GM19395 (cell line): ENCODE results near the gene CC2D1A.

Experiments used
- ATAC-seq: cut with Tn5 transposase; IDR thresholded peaks from one replicate; pipeline ENCODE4 v1.9.1; 2021; ENCODE audit warnings: mild to moderate bottlenecking, moderate library complexity; ENCODE audit not compliant: unreplicated experiment

Gene CC2D1A

GRCh38 chr19:13976446-13976845 is 70.4 kb downstream of the CC2D1A start:
- ATAC-seq, result no peak

GRCh38 chr19:13977803-13978202 is 71.8 kb downstream of the CC2D1A start:
- ATAC-seq, result no peak

- ATAC-seq, result no peak
Measured at GRCh38 chr19:13978351-13979243, 72.6 kb downstream of the CC2D1A start.

DNA sequence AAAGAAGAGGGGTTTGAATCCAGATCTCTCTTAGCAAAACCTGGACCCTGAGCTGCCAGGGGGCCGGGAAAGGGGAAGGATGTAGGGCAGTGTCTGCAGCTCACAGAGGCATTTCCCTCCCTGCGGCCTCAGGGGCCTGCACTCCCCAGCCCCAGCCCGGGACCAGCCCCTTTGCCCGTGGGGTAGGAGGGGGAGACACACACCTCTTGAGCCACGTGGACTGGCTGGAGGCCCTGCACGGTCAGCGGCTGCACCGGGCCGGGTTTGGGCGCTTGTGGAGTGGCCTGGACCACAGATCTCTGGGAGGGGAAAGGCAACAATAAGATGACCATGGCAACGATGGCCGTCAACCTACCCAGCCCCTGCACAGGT is 73.2 kb downstream of the CC2D1A start:
- ATAC-seq, result no peak

DNA sequence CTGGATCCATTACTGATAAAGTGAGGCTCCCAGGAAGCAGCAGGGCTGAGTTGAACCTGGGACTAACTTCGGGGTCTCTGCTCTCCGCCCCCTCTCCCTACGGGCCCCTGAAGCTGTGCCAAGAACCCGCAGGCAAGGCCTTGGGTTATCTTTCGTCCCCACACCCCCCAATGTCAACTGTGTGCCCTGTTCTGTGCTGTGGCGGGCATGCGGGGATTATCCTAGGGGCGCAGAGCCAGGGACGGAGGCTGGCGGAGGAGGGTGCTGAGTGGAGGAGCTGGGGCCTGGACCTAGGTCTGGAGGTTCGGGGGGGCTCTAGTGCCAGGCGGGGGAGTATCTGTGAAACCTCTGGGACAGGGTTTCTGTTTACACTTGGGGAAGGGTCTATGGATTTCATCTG is 73.7 kb downstream of the CC2D1A start:
- no peak for ATAC-seq

GRCh38 chr19:13980340-13980739 is 74.3 kb downstream of the CC2D1A start:
- ATAC-seq, result no peak
